Muscle of leg (tissue), 16 donors: ENCODE data around the gene C4B. TPM values are rescaled to one million over a fixed set of nuclear protein-coding genes. Genes with fewer than 3 reads are reported as not detected.
"Not testable (repeated sequence)": the region's sequence is repeated elsewhere in the genome, so short reads cannot be mapped to it uniquely, and the experiment has no call there.

Experiments
- DNase-seq: peaks from one replicate; pipeline ENCODE4 v3.0.0; 2013
- H3K27ac ChIP-seq: one replicate; pipeline ENCODE4 v1.5.1; 2013; ENCODE audit warnings: mild to moderate bottlenecking, low read length, control low read depth
- H3K27me3 ChIP-seq: one replicate; pipeline ENCODE4 v1.6.1; 2013; ENCODE audit warnings: low read length; ENCODE audit not compliant: control insufficient read depth, insufficient read depth
- H3K36me3 ChIP-seq: one replicate; pipeline ENCODE4 v1.6.1; 2013; ENCODE audit warnings: low read length; ENCODE audit not compliant: control insufficient read depth, insufficient read depth
- H3K4me1 ChIP-seq: one replicate; pipeline ENCODE4 v1.6.1; 2013; ENCODE audit warnings: low read length; ENCODE audit not compliant: control insufficient read depth, insufficient read depth
- H3K4me3 ChIP-seq: one replicate; pipeline ENCODE4 v1.5.1; 2013; ENCODE audit warnings: low read length, control low read depth
- H3K9me3 ChIP-seq: replicated peaks from 2 replicates; pipeline ENCODE4 v1.6.1; 2013; ENCODE audit warnings: low read depth, low read length; ENCODE audit not compliant: control insufficient read depth
- WGBS: methylation state at CpG from one replicate; pipeline ENCODE4 v1.1.5; 2013; ENCODE audit warnings: missing lambda C conversion rate; ENCODE audit not compliant: insufficient coverage; 5-methylcytosine and 5-hydroxymethylcytosine counted together
- long read RNA-seq, 11 donors: transcript quantifications; one replicate each; lab custom pipeline, GENCODE V29; 2026
- polyA plus RNA-seq, 8 donors: library from polyadenylated mRNA; unstranded; fragments of 120-200 nt; gene quantifications; one replicate each; pipeline versions ENCODE4 v1.2.1 to v1.2.3, GENCODE V29; 2013; ENCODE audit warnings: inconsistent platforms in 1 of 8, low replicate concordance in 1 of 8; ENCODE audit not compliant: insufficient read length in 8 of 8, insufficient read depth in 1 of 8
- total RNA-seq: library from RNA; stranded (reverse); fragments of 120-200 nt; gene quantifications from one replicate; pipeline ENCODE4 v1.2.4, GENCODE V29; 2013

Gene C4B
- total RNA-seq, result 15.6 TPM
- 10 to 100 TPM in 7 of 8 donors, 1 to 10 TPM in 1; 9.5 to 32.1 (median 24.1) TPM for polyA plus RNA-seq
- long read RNA-seq, donor 1, full-length matches to known transcripts, result 1 of 1 reads
- long read RNA-seq, donor 1, partial matches to known transcripts, result 0 of 1 reads
- long read RNA-seq, donor 1, other reads (novel, unspliced or antisense), result 0 of 1 reads
- long read RNA-seq, donor 2, result 0 reads
- long read RNA-seq, donor 3, partial matches to known transcripts, result 37 of 46 reads
- long read RNA-seq, donor 3, other reads (novel, unspliced or antisense), result 5 of 46 reads
- long read RNA-seq, donor 4, result 0 reads
- long read RNA-seq, donor 5, result 0 reads
- long read RNA-seq, donor 6, full-length matches to known transcripts, result 4 of 4 reads
- long read RNA-seq, donor 6, partial matches to known transcripts, result 0 of 4 reads
- long read RNA-seq, donor 6, other reads (novel, unspliced or antisense), result 0 of 4 reads
- long read RNA-seq, donor 7, partial matches to known transcripts, result 43 of 43 reads
- long read RNA-seq, donor 7, other reads (novel, unspliced or antisense), result 0 of 43 reads
- long read RNA-seq, donor 8, result 0 reads
- long read RNA-seq, donor 9, result 0 reads
- long read RNA-seq, donor 10, partial matches to known transcripts, result 15 of 15 reads
- long read RNA-seq, donor 10, other reads (novel, unspliced or antisense), result 0 of 15 reads
- long read RNA-seq, donor 11, full-length matches to known transcripts, result 3 of 3 reads
- long read RNA-seq, donor 11, partial matches to known transcripts, result 0 of 3 reads
- long read RNA-seq, donor 11, other reads (novel, unspliced or antisense), result 0 of 3 reads

GRCh38 chr6:32014547-32014946, at the start of gene C4B:
TSS of gene C4B (plus strand) at chr6:32014795. CDS start at chr6:32014846, 51 bp downstream.
- no CpG with 5 or more reads among the region's 6 CpGs for WGBS
- H3K4me3 ChIP-seq, H3K4me1 ChIP-seq, H3K9me3 ChIP-seq, H3K27me3 ChIP-seq, H3K27ac ChIP-seq, H3K36me3 ChIP-seq, DNase-seq: not testable (repeated sequence)

DNA sequence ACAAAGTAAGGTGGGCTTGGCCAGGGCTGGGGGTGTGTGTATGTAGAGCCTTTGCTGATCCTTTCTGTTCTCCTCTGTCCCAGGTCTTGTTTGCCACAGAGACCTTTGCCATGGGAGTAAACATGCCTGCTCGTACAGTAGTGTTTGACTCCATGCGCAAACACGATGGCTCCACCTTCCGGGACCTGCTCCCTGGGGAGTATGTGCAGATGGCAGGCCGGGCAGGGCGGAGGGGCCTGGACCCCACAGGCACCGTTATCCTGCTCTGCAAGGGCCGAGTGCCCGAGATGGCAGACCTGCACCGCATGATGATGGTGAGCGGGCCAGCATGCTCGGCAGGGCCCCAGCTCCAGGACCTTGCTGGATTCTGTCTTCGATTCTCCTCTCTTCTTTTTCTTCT, 48.9 kb upstream of the C4B start:
- no peaks in the 10 kb centered on the region for H3K9me3 ChIP-seq
- peaks cover 87% of the 10 kb centered on the region for H3K36me3 ChIP-seq
- H3K27me3 ChIP-seq, result no peaks in the 10 kb centered on the region
- DNase-seq, result no peak
- H3K4me1 ChIP-seq, result peaks cover 3% of the 10 kb centered on the region
- 85% methylated on average over 12 of the region's 13 CpGs for WGBS
- no peak overlapping the region for H3K27ac ChIP-seq
- H3K4me3 ChIP-seq, result no peak overlapping the region

DNA sequence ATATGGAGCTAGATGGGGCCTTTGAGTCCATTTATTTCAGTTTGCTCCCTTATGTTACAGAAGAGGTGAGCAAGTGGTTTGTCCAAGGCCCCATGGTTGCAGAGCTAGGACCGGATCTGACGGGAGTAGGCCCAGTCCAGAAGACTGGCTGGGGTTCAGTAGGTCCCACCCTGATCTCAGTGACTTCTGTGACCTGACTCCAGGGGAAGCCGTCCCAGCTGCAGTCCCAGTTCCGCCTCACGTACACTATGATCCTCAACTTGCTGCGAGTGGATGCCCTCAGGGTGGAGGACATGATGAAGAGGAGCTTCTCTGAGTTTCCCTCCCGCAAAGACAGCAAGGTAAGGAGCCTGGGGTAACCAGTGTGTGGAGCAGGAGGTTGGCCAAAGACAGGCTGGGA, 48.1 kb upstream of the C4B start:
- Histone ChIP-seq H3K4me3 (no peak overlapping the region), H3K4me1 (peaks cover 11% of the 10 kb centered on the region), H3K27ac (no peak overlapping the region), H3K36me3 (peaks cover 82% of the 10 kb centered on the region), H3K9me3 (no peaks in the 10 kb centered on the region), H3K27me3 (no peaks in the 10 kb centered on the region)
- 92% methylated on average over 7 of the region's 7 CpGs for WGBS
- DNase-seq, result no peak

DNA sequence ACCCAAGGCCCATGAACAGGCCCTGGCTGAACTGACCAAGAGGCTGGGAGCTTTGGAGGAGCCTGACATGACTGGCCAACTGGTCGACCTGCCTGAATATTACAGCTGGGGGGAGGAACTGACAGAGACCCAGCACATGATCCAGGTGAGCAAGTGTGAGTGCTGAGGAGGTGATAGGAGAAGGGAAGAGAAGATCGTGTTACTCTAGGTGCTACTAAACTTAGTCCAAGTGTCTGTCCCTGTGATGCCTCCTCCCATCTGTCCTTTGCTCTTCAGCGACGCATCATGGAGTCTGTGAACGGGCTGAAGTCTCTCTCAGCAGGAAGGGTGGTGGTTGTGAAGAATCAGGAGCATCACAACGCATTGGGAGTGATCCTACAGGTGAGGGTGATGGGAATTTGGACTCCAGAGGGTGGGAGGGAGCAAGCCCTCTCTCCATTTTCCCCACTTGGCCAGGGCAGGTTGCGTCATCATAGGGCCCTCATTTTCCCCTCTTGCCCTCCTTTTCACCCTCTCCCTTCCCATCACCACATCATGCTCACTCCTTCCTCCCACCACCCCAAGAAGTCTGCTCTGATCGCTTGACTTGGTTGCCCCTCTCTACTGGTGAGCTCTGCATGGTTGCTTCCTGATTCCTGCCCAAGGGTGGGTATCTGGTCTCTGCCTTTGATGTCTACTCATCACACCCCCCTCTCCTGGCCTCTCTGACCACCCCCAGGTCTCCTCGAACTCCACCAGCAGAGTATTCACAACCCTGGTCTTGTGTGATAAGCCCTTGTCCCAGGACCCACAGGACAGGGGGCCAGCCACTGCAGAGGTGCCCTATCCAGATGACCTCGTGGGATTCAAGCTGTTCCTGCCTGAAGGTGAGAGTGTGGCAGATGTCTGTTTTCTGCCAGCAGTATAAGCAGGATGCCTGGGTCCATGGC, 47.3 kb upstream of the C4B start:
- H3K36me3 ChIP-seq, result peaks cover 75% of the 10 kb centered on the region
- WGBS, result 95% methylated on average over 7 of the region's 10 CpGs

GRCh38 chr6:31967926-31968320, 46.7 kb upstream of the C4B start:
- H3K27me3 ChIP-seq, result no peaks in the 10 kb centered on the region
- peaks cover 68% of the 10 kb centered on the region for H3K36me3 ChIP-seq
- no peak for DNase-seq
- H3K27ac ChIP-seq, result no peak overlapping the region
- WGBS, result 100% methylated on average over 1 of the region's 3 CpGs
- no peak overlapping the region for H3K4me3 ChIP-seq
- H3K4me1 ChIP-seq, result peaks cover 17% of the 10 kb centered on the region
- H3K9me3 ChIP-seq, result no peaks in the 10 kb centered on the region

More for the DNA sequence above, 47.3 kb upstream of the C4B start:
- no peak overlapping the region for H3K4me3 ChIP-seq
- H3K27ac ChIP-seq, result no peak overlapping the region
- H3K9me3 ChIP-seq, result no peaks in the 10 kb centered on the region
- no peak for DNase-seq
- peaks cover 14% of the 10 kb centered on the region for H3K4me1 ChIP-seq
- H3K27me3 ChIP-seq, result no peaks in the 10 kb centered on the region

- 93% methylated on average over 8 of the region's 11 CpGs for WGBS
Observed at GRCh38 chr6:31968326-31968725, 46.3 kb upstream of the C4B start.

DNA sequence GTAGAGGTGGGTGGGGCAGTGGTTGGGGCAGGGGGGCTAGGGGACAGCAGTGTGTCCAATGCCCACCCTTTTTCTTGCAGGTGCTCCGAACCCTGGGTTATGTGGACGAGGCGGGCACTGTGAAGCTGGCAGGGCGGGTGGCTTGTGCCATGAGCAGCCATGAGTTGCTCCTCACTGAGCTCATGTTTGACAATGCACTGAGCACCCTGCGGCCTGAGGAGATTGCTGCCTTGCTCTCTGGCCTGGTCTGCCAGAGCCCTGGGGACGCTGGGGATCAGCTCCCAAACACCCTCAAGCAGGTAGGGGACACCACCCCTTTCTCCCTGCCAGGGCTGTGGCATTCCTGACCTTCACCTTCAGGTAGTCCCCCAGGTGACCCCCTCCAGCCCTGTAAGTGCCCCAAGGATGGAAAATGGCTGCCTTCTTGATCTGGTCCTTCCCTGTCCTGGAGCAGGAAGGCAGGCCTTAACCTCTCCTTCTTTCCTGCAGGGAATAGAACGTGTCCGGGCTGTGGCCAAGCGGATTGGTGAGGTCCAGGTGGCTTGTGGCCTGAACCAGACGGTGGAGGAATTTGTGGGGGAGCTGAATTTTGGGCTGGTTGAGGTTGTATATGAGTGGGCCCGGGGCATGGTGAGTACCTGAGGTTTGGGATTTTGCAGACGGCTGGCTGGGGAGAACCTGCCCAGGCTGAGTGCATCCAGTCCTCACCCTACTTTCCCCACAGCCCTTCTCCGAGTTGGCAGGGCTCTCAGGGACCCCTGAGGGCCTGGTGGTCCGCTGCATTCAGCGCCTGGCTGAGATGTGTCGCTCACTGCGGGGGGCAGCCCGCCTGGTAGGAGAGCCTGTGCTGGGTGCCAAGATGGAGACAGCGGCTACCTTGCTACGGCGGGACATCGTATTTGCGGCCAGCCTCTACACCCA, 45.5 kb upstream of the C4B start:
- H3K9me3 ChIP-seq, result no peaks in the 10 kb centered on the region
- no peak for DNase-seq
- H3K36me3 ChIP-seq, result peaks cover 57% of the 10 kb centered on the region
- no peaks in the 10 kb centered on the region for H3K27me3 ChIP-seq
- H3K27ac ChIP-seq, result no peak overlapping the region
- no peak overlapping the region for H3K4me3 ChIP-seq
- H3K4me1 ChIP-seq, result peaks cover 21% of the 10 kb centered on the region
- WGBS, result 87% methylated on average over 16 of the region's 23 CpGs

More at GRCh38 chr6:31968326-31968725, 46.3 kb upstream of the C4B start:
- no peaks in the 10 kb centered on the region for H3K27me3 ChIP-seq
- peaks cover 21% of the 10 kb centered on the region for H3K4me1 ChIP-seq
- no peaks in the 10 kb centered on the region for H3K9me3 ChIP-seq
- H3K27ac ChIP-seq, result no peak overlapping the region
- H3K4me3 ChIP-seq, result no peak overlapping the region
- DNase-seq, result no peak
- H3K36me3 ChIP-seq, result peaks cover 64% of the 10 kb centered on the region

DNA sequence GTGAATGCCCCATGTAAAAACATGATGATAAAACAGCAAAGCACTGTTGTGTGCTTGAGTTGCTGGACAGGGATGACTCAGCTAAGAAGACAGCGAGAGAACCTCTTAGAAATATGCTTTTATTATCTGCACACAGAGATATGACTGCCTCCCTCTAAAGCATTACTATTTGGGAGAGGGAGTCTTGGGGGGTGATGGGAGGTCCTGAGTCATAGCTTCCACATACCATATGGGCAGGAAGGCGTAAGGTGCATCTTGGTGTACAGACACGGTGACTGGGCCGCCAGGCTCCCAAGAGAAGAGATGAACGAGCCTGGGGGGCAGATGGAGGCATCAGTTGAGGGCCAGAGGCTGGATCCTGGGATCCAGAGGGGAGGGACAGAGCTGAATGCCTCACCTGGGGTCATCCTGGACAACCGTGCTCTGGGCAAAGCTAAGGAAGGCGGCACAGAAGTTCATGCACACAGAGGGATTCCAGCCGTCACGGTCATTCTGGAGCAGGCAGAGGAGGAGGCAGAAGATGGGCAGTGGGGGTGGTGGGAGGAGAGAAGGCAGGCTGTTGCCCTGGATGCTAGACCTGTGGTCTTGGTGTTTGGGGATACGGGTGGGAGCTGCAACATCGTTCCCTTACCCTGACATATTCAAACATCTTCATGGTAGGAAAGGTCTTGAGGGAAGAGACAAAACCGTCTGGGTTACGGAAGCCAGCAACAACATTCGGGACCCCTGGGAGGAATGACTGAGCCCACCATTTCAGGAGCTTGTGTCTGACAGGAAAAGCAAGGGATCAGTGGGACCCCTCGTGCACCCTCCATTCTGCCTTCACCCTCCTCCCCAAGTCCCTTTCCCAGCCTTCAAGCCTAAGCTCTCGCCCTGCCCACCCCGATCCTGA, 44.6 kb upstream of the C4B start:
- H3K27me3 ChIP-seq, result no peaks in the 10 kb centered on the region
- peaks cover 21% of the 10 kb centered on the region for H3K4me1 ChIP-seq
- no peak for DNase-seq
- H3K9me3 ChIP-seq, result no peaks in the 10 kb centered on the region
- no peak overlapping the region for H3K27ac ChIP-seq
- WGBS, result 67% methylated on average over 6 of the region's 17 CpGs
- no peak overlapping the region for H3K4me3 ChIP-seq
- H3K36me3 ChIP-seq, result peaks cover 54% of the 10 kb centered on the region
